ENCODE results near the gene UBE2L3. TPM values are rescaled to one million over a fixed set of nuclear protein-coding genes. Genes with fewer than 3 reads are reported as not detected.
"Not testable (repeated sequence)": the region's sequence is repeated elsewhere in the genome, so short reads cannot be mapped to it uniquely, and the experiment has no call there.

UBE2L3 gene
- total RNA-seq, 1 experiment from 2014 or later = 86.0 TPM

- DNase-seq (ENCODE audit: low read depth) = no peak
Observed at GRCh38 chr22:21643533-21644357, 76.2 kb downstream of the UBE2L3 start.

- DNase-seq (ENCODE audit: low read depth) = not testable (repeated sequence)
Observed at GRCh38 chr22:21645513-21645912, 78.0 kb downstream of the UBE2L3 start.

- DNase-seq (ENCODE audit: low read depth) = peak; percentile 71
Observed at GRCh38 chr22:21646608-21647590, 79.4 kb downstream of the UBE2L3 start.

- DNase-seq (ENCODE audit: low read depth) = no peak
Observed at GRCh38 chr22:21650280-21650679, 82.8 kb downstream of the UBE2L3 start.

- peak; percentile 13 for DNase-seq (ENCODE audit: low read depth)
Observed at GRCh38 chr22:21650823-21651520, 83.5 kb downstream of the UBE2L3 start.

GRCh38 chr22:21651521-21652009 is 84.1 kb downstream of the UBE2L3 start:
- DNase-seq (ENCODE audit: low read depth) = no peak

- peak; percentile 84 for DNase-seq (ENCODE audit: low read depth)
Observed at GRCh38 chr22:21652010-21652546, 84.6 kb downstream of the UBE2L3 start.

GRCh38 chr22:21652547-21653545 is 85.3 kb downstream of the UBE2L3 start:
- no peak for DNase-seq (ENCODE audit: low read depth)

- DNase-seq (ENCODE audit: low read depth) = no peak
Observed at GRCh38 chr22:21657020-21657359, 89.5 kb downstream of the UBE2L3 start.

GRCh38 chr22:21657360-21658032 is 90.0 kb downstream of the UBE2L3 start:
- DNase-seq (ENCODE audit: low read depth) = peak; percentile 70

- DNase-seq (ENCODE audit: low read depth) = no peak
Observed at GRCh38 chr22:21659864-21660525, 92.5 kb downstream of the UBE2L3 start.

GRCh38 chr22:21660904-21661303 is 93.4 kb downstream of the UBE2L3 start:
- DNase-seq (ENCODE audit: low read depth) = no peak

GRCh38 chr22:21661991-21662390 is 94.5 kb downstream of the UBE2L3 start:
- DNase-seq (ENCODE audit: low read depth) = no peak

- DNase-seq (ENCODE audit: low read depth) = no peak
Observed at GRCh38 chr22:21663738-21664137, 96.2 kb downstream of the UBE2L3 start.

GRCh38 chr22:21665047-21665851 is 97.7 kb downstream of the UBE2L3 start:
- DNase-seq (ENCODE audit: low read depth) = no peak

- DNase-seq (ENCODE audit: low read depth) = no peak
Observed at GRCh38 chr22:21666786-21667185, 99.3 kb downstream of the UBE2L3 start.

GRCh38 chr22:21669026-21669425 is 101.5 kb downstream of the UBE2L3 start:
- no peak for DNase-seq (ENCODE audit: low read depth)

GRCh38 chr22:21672107-21672629 is 104.7 kb downstream of the UBE2L3 start:
- no peak for DNase-seq (ENCODE audit: low read depth)

Measured in M059J (cell line).